ENCODE data around the gene PKMYT1.

Gene PKMYT1

GRCh38 chr16:2977440-2977839 lies 2.8 kb downstream of the PKMYT1 start:
- H3F3A ChIP-seq (ENCODE audit: control insufficient read depth, insufficient read depth), result peaks cover 11% of the 10 kb centered on the region
- H3K9me3 ChIP-seq (ENCODE audit: control insufficient read depth, insufficient read depth, low read length), result no peaks in the 10 kb centered on the region
- peaks cover 66% of the 10 kb centered on the region for H3K79me2 ChIP-seq (ENCODE audit: control insufficient read depth, low read length)
- H3K4me2 ChIP-seq (ENCODE audit: low read length), result peak overlapping the region; percentile 37
- no peak for TF ChIP-seq EZH2phosphoT487 (IDR thresholded peaks at IDR 0.05; ENCODE audit: borderline replicate concordance, low read length)
- 0 out of 2 replicates have a peak overlapping the region, but pooled peaks have one; percentile 19 for H3K4me3 ChIP-seq (ENCODE audit: low read length)
- H4K20me1 ChIP-seq (ENCODE audit: control insufficient read depth, insufficient read depth, low read depth, low read length), result peaks cover 6% of the 10 kb centered on the region; the same call in 1 of the 2 replicates
- H3K27me3 ChIP-seq (ENCODE audit: control insufficient read depth, low read length), result no peaks in the 10 kb centered on the region
- no peaks in the 10 kb centered on the region for H3K9me2 ChIP-seq (replicated peaks; ENCODE audit: control insufficient read depth, low read length)
- no peak overlapping the region for H3K27ac ChIP-seq (ENCODE audit: low read depth, low read length)
- H3K36me3 ChIP-seq (ENCODE audit: control insufficient read depth, low read length), result peaks cover 75% of the 10 kb centered on the region
- H3K4me1 ChIP-seq (ENCODE audit: control insufficient read depth, low read length), result peaks cover 46% of the 10 kb centered on the region

GRCh38 chr16:2976673-2977072 lies 3.6 kb downstream of the PKMYT1 start:
- H4K20me1 ChIP-seq (ENCODE audit: control insufficient read depth, insufficient read depth, low read depth, low read length), result peaks cover 6% of the 10 kb centered on the region; the same call in 1 of the 2 replicates

GRCh38 chr16:2976201-2976600 lies 4.0 kb downstream of the PKMYT1 start:
- H3K9me2 ChIP-seq (replicated peaks; ENCODE audit: control insufficient read depth, low read length), result no peaks in the 10 kb centered on the region
- no peak overlapping the region for H3K27ac ChIP-seq (ENCODE audit: low read depth, low read length)
- H3K9me3 ChIP-seq (ENCODE audit: control insufficient read depth, insufficient read depth, low read length), result no peaks in the 10 kb centered on the region
- peaks cover 74% of the 10 kb centered on the region for H3K79me2 ChIP-seq (ENCODE audit: control insufficient read depth, low read length)
- no peak overlapping the region for H3K4me3 ChIP-seq (ENCODE audit: low read length)
- H3K36me3 ChIP-seq (ENCODE audit: control insufficient read depth, low read length), result peaks cover 87% of the 10 kb centered on the region
- peaks cover 47% of the 10 kb centered on the region for H3K4me1 ChIP-seq (ENCODE audit: control insufficient read depth, low read length)
- no peaks in the 10 kb centered on the region for H3K27me3 ChIP-seq (ENCODE audit: control insufficient read depth, low read length)
- peaks cover 8% of the 10 kb centered on the region; the same call in 1 of the 2 replicates for H4K20me1 ChIP-seq (ENCODE audit: control insufficient read depth, insufficient read depth, low read depth, low read length)
- H3F3A ChIP-seq (ENCODE audit: control insufficient read depth, insufficient read depth), result peaks cover 17% of the 10 kb centered on the region
- H3K4me2 ChIP-seq (ENCODE audit: low read length), result no peak overlapping the region
- no peak for TF ChIP-seq CTCF (IDR thresholded peaks at IDR 0.05; ENCODE audit: low read depth, low read length, poor library complexity, severe bottlenecking)
- no peak for TF ChIP-seq EZH2phosphoT487 (IDR thresholded peaks at IDR 0.05; ENCODE audit: borderline replicate concordance, low read length)

More at GRCh38 chr16:2976673-2977072, 3.6 kb downstream of the PKMYT1 start:
- Histone ChIP-seq H3K4me2 (ENCODE audit: low read length) (no peak overlapping the region), H3K9me3 (ENCODE audit: control insufficient read depth, insufficient read depth, low read length) (no peaks in the 10 kb centered on the region), H3K27me3 (ENCODE audit: control insufficient read depth, low read length) (no peaks in the 10 kb centered on the region), H3K4me1 (ENCODE audit: control insufficient read depth, low read length) (peaks cover 47% of the 10 kb centered on the region), H3K4me3 (ENCODE audit: low read length) (no peak overlapping the region), H3K79me2 (ENCODE audit: control insufficient read depth, low read length) (peaks cover 73% of the 10 kb centered on the region), H3F3A (ENCODE audit: control insufficient read depth, insufficient read depth) (peaks cover 17% of the 10 kb centered on the region), H3K9me2 (replicated peaks; ENCODE audit: control insufficient read depth, low read length) (no peaks in the 10 kb centered on the region), H3K27ac (ENCODE audit: low read depth, low read length) (no peak overlapping the region), H3K36me3 (ENCODE audit: control insufficient read depth, low read length) (peaks cover 83% of the 10 kb centered on the region)
- TF ChIP-seq CTCF (IDR thresholded peaks at IDR 0.05; ENCODE audit: low read depth, low read length, poor library complexity, severe bottlenecking) (no peak), EZH2phosphoT487 (IDR thresholded peaks at IDR 0.05; ENCODE audit: borderline replicate concordance, low read length) (no peak)

GRCh38 chr16:2975161-2975795 lies 5.0 kb downstream of the PKMYT1 start:
- Histone ChIP-seq H3K9me2 (replicated peaks; ENCODE audit: control insufficient read depth, low read length) (no peaks in the 10 kb centered on the region), H3K9me3 (ENCODE audit: control insufficient read depth, insufficient read depth, low read length) (no peaks in the 10 kb centered on the region), H3K79me2 (ENCODE audit: control insufficient read depth, low read length) (peaks cover 77% of the 10 kb centered on the region), H3K27ac (ENCODE audit: low read depth, low read length) (no peak overlapping the region), H3K4me3 (ENCODE audit: low read length) (no peak overlapping the region), H3K27me3 (ENCODE audit: control insufficient read depth, low read length) (no peaks in the 10 kb centered on the region), H4K20me1 (ENCODE audit: control insufficient read depth, insufficient read depth, low read depth, low read length) (peaks cover 16% of the 10 kb centered on the region), H3K4me2 (ENCODE audit: low read length) (peak overlapping the region; percentile 21; the same call in 1 of the 2 replicates), H3F3A (ENCODE audit: control insufficient read depth, insufficient read depth) (peaks cover 17% of the 10 kb centered on the region), H3K4me1 (ENCODE audit: control insufficient read depth, low read length) (peaks cover 50% of the 10 kb centered on the region), H3K36me3 (ENCODE audit: control insufficient read depth, low read length) (peaks cover 96% of the 10 kb centered on the region)
- no peak for TF ChIP-seq CTCF (IDR thresholded peaks at IDR 0.05; ENCODE audit: low read depth, low read length, poor library complexity, severe bottlenecking)
- no peak for TF ChIP-seq EZH2phosphoT487 (IDR thresholded peaks at IDR 0.05; ENCODE audit: borderline replicate concordance, low read length)

All from DOHH2 (cell line).